Smooth muscle cell (in vitro differentiated cells): Measurements from ENCODE around the gene FARP1. TPM values are rescaled to one million over a fixed set of nuclear protein-coding genes. Genes with fewer than 3 reads are reported as not detected.
A peak's percentile ranks its signal among the peaks of the same experiment; 100 is the strongest.

Experiments
- DNase-seq: peaks from one replicate; lab custom pipeline; 2025; ENCODE audit not compliant: unreplicated experiment; lab: John Stamatoyannopoulos, UW
- H2AFZ ChIP-seq: fragments of 200-600 bp; sonication (generic); 2 replicates; pipeline ENCODE4 v1.6.0; 2016; ENCODE audit warnings: antibody characterized with exemption, low read depth, mild to moderate bottlenecking
- H3F3A ChIP-seq: fragments of 200-600 bp; sonication (generic); 2 replicates; pipeline ENCODE4 v1.6.0; 2017; ENCODE audit warnings: antibody characterized with exemption, low read depth
- H3K27ac ChIP-seq: fragments of 200-600 bp; sonication (generic); 2 replicates; pipeline ENCODE4 v1.5.1; 2016; ENCODE audit warnings: low read depth, mild to moderate bottlenecking
- H3K27me3 ChIP-seq: fragments of 200-600 bp; sonication (generic); 2 replicates; pipeline ENCODE4 v1.6.1; 2016; ENCODE audit warnings: low read depth, mild to moderate bottlenecking
- H3K36me3 ChIP-seq: fragments of 200-600 bp; sonication (generic); 2 replicates; pipeline ENCODE4 v1.5.1; 2016; ENCODE audit warnings: low read depth
- H3K4me1 ChIP-seq: fragments of 200-600 bp; sonication (generic); 2 replicates; pipeline ENCODE4 v1.5.1; 2016; ENCODE audit warnings: low read depth
- H3K4me2 ChIP-seq: fragments of 200-600 bp; sonication (generic); 2 replicates; pipeline ENCODE4 v1.6.0; 2016; ENCODE audit warnings: mild to moderate bottlenecking
- H3K4me3 ChIP-seq: fragments of 200-600 bp; sonication (generic); 2 replicates; pipeline ENCODE4 v1.5.1; 2016; ENCODE audit warnings: mild to moderate bottlenecking
- H3K79me2 ChIP-seq: fragments of 200-600 bp; sonication (generic); 2 replicates; pipeline ENCODE4 v1.6.0; 2016; ENCODE audit warnings: low read depth, mild to moderate bottlenecking
- H3K9ac ChIP-seq: fragments of 200-600 bp; sonication (generic); 2 replicates; pipeline ENCODE4 v1.6.0; 2016; ENCODE audit warnings: low read depth
- H3K9me3 ChIP-seq: fragments of 200-600 bp; sonication (generic); replicated peaks from 2 replicates; pipeline ENCODE4 v1.5.1; 2016; ENCODE audit warnings: low read depth
- H4K20me1 ChIP-seq: fragments of 200-600 bp; sonication (generic); 2 replicates; pipeline ENCODE4 v1.6.0; 2016; ENCODE audit warnings: low read depth
- CTCF ChIP-seq: fragments of 200-600 bp; sonication (generic); IDR thresholded peaks from 2 replicates; pipeline ENCODE4 v1.5.1; 2017; ENCODE audit warnings: borderline replicate concordance, mild to moderate bottlenecking, antibody characterized with exemption; ENCODE audit not compliant: insufficient read depth, poor library complexity, severe bottlenecking
- WGBS: methylation state at CpG from one replicate; pipeline ENCODE4 v1.1.7; 2016; ENCODE audit warnings: low lambda C conversion rate; 5-methylcytosine and 5-hydroxymethylcytosine counted together
- polyA plus RNA-seq: library from polyadenylated mRNA; unstranded; fragments of >200 nt; fragmentation: Nextera tagmentation; extraction: Ambion mirVana; gene quantifications from 2 replicates; pipeline ENCODE4 v1.2.1, GENCODE V29; 2016
- total RNA-seq: library from RNA; depleted of rRNA; stranded (reverse); fragments of >200 nt; gene quantifications from 2 replicates; pipeline ENCODE4 v1.2.3, GENCODE V29; 2014

The FARP1 gene
- total and polyA plus RNA-seq, 2 experiments from 2014 or later: 59.4 to 104 TPM

GRCh38 chr13:98291658-98292057, 148.8 kb downstream of the FARP1 start:
- H3K4me3 ChIP-seq: no peak overlapping the region
- no peaks in the 10 kb centered on the region for H3F3A ChIP-seq
- no peaks in the 10 kb centered on the region for H3K36me3 ChIP-seq
- H3K4me1 ChIP-seq: peaks cover 7% of the 10 kb centered on the region
- no peaks in the 10 kb centered on the region for H3K9me3 ChIP-seq
- no peak for TF ChIP-seq CTCF
- H3K9ac ChIP-seq: no peak overlapping the region
- no peak for DNase-seq
- H3K79me2 ChIP-seq: peaks cover 62% of the 10 kb centered on the region
- H3K27me3 ChIP-seq: no peaks in the 10 kb centered on the region
- no peak overlapping the region for H2AFZ ChIP-seq
- peaks cover 11% of the 10 kb centered on the region for H4K20me1 ChIP-seq
- no peak overlapping the region for H3K4me2 ChIP-seq
- WGBS: 100% methylated on average over 2 of the region's 2 CpGs
- H3K27ac ChIP-seq: no peak overlapping the region

- H3K4me1 ChIP-seq: peaks cover 7% of the 10 kb centered on the region
- peaks cover 8% of the 10 kb centered on the region for H4K20me1 ChIP-seq
- H3K27me3 ChIP-seq: no peaks in the 10 kb centered on the region
- no peaks in the 10 kb centered on the region for H3K36me3 ChIP-seq
- H3K9me3 ChIP-seq: no peaks in the 10 kb centered on the region
- no peak overlapping the region for H3K27ac ChIP-seq
- no peak overlapping the region for H3K4me3 ChIP-seq
- no peak overlapping the region for H3K4me2 ChIP-seq
- H3K79me2 ChIP-seq: peaks cover 67% of the 10 kb centered on the region
- H2AFZ ChIP-seq: no peak overlapping the region
- no peak for TF ChIP-seq CTCF
- H3F3A ChIP-seq: no peaks in the 10 kb centered on the region
- no peak overlapping the region for H3K9ac ChIP-seq
- WGBS: 95% methylated on average over 2 of the region's 2 CpGs
- no peak for DNase-seq
These were observed 150.2 kb downstream of the FARP1 start for GRCh38 chr13:98293103-98293502.

GRCh38 chr13:98293570-98294142, 150.8 kb downstream of the FARP1 start:
- TF ChIP-seq CTCF: no peak
- DNase-seq: no peak
- Histone ChIP-seq H4K20me1 (peaks cover 8% of the 10 kb centered on the region), H3K27ac (no peak overlapping the region), H3K27me3 (no peaks in the 10 kb centered on the region), H3K4me3 (no peak overlapping the region), H3K9me3 (no peaks in the 10 kb centered on the region), H3F3A (no peaks in the 10 kb centered on the region), H2AFZ (no peak overlapping the region), H3K4me2 (no peak overlapping the region), H3K9ac (no peak overlapping the region), H3K4me1 (peaks cover 12% of the 10 kb centered on the region), H3K79me2 (peaks cover 67% of the 10 kb centered on the region), H3K36me3 (no peaks in the 10 kb centered on the region)
- 100% methylated on average over 4 of the region's 4 CpGs for WGBS

- no peak overlapping the region for H3K27ac ChIP-seq
- H4K20me1 ChIP-seq: peaks cover 9% of the 10 kb centered on the region
- no peak for DNase-seq
- H3K4me1 ChIP-seq: peaks cover 21% of the 10 kb centered on the region
- H3K79me2 ChIP-seq: peaks cover 66% of the 10 kb centered on the region
- H3K9me3 ChIP-seq: no peaks in the 10 kb centered on the region
- no peaks in the 10 kb centered on the region for H3K36me3 ChIP-seq
- H3K27me3 ChIP-seq: no peaks in the 10 kb centered on the region
- H2AFZ ChIP-seq: no peak overlapping the region
- no peak overlapping the region for H3K9ac ChIP-seq
- H3K4me2 ChIP-seq: peak overlapping the region; percentile 25
- H3F3A ChIP-seq: no peaks in the 10 kb centered on the region
- 46% methylated on average over 2 of the region's 2 CpGs for WGBS
- H3K4me3 ChIP-seq: no peak overlapping the region
- no peak for TF ChIP-seq CTCF
These were observed 152.5 kb downstream of the FARP1 start for GRCh38 chr13:98295371-98295770.
